C4-2B (cell line): ENCODE data around the gene SCAMP4.

Source experiments
- CTCF ChIP-seq: fragments of 450-650 bp; conservative IDR thresholded peaks from 2 replicates; pipeline ENCODE4 v1.5.1; 2017; ENCODE audit warnings: mild to moderate bottlenecking
- ZFX ChIP-seq: fragments of 450-650 bp; IDR thresholded peaks from 2 replicates; pipeline ENCODE4 v1.6.1; 2017

DNA sequence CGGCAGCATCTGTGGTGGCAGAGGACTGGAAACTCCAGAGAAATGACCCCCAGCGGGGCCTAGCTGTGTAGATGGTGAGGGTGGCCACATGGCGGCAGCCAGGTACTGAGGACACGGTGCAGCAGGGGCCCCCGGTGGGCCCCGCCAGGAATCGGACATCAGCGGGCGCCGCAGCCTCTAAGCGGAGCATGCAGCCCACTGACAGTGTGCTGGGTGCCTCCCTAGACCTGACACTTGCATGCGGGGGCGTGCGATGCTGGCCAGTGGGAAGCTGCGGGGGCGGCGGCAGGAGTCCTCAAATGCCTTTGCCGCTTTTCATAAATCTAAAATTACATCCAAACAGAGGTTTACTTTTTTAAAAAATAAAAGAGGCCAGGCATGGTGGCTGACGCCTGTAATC is 16.1 kb downstream of the SCAMP4 start:
- TF ChIP-seq CTCF (no peak), ZFX (no peak)
